Mucosa of descending colon (tissue), 3 donors: ENCODE results near the gene PRCC. TPM values are rescaled to one million over a fixed set of nuclear protein-coding genes. Genes with fewer than 3 reads are reported as not detected.
A peak's percentile ranks its signal among the peaks of the same experiment; 100 is the strongest.

Experiments used
- ATAC-seq: fragments of 200-7000 bp; cut with Tn5 transposase; one replicate; pipeline ENCODE4 v1.9.1; 2020; ENCODE audit warnings: mild to moderate bottlenecking, moderate library complexity
- DNase-seq, 3 donors: peaks; one replicate each; pipeline ENCODE4 v3.0.0-alpha.2; 2020
- H3K36me3 ChIP-seq: fragments of 200-600 bp; one replicate; pipeline ENCODE4 v1.8.0; 2021; ENCODE audit warnings: low read depth, mild to moderate bottlenecking
- H3K4me1 ChIP-seq: fragments of 200-600 bp; one replicate; pipeline ENCODE4 v1.8.0; 2021; ENCODE audit warnings: low read depth, mild to moderate bottlenecking
- H3K4me3 ChIP-seq: fragments of 200-600 bp; one replicate; pipeline ENCODE4 v1.8.0; 2021; ENCODE audit warnings: mild to moderate bottlenecking
- H3K9me3 ChIP-seq: fragments of 200-600 bp; one replicate; pipeline ENCODE4 v1.8.0; 2021; ENCODE audit warnings: mild to moderate bottlenecking
- CTCF ChIP-seq: fragments of 200-600 bp; IDR thresholded peaks from one replicate; pipeline ENCODE4 v1.8.0; 2022; ENCODE audit warnings: antibody characterized with exemption, mild to moderate bottlenecking
- intact Hi-C, 2 donors: fragments of 100-400 bp; cut with DNase I in 1 of 2; cut with micrococcal nuclease in 1 of 2; formaldehyde crosslinking; loops; one replicate each; pipeline versions ENCODE4 v1.11.0 to v1.11.1; 2022; cut with DNase I, micrococcal nuclease
- total RNA-seq, 3 donors: library from RNA; stranded (reverse); fragmentation: NEBNext Ultra II Directional in 2 of 3; extraction: Animal tissue kit (Norgen Biotek cat#: 25700) in 2 of 3; gene quantifications; one replicate each; pipeline versions ENCODE4 v1.2.1 to v1.2.4, GENCODE V29; 2021 to 2023
- donor health status: DM: no; HTN: no; CAD: no; lungs with moderate emphysema.
- donor health status: DM: no; HTN: no; CAD: no.
- donor health status: DM: no; HTN: yes; CAD: no.

Gene PRCC
- total RNA-seq, 3 donors from 2014 or later, result 55.0 to 66.1 (median 59.2) TPM

GRCh38 chr1:156727492-156727891 lies 39.8 kb upstream of the PRCC start:
- Histone ChIP-seq H3K4me3 (peak overlapping the region; percentile 60), H3K4me1 (peaks cover 41% of the 10 kb centered on the region), H3K9me3 (no peaks in the 10 kb centered on the region), H3K36me3 (no peaks in the 10 kb centered on the region)
- intact Hi-C loops, result loop anchor here in 1 of 2 donors (5.0 kb wide), 1 partner anchor 40 kb away; no protein-coding TSS in a partner anchor
- no peak for ATAC-seq
- no peak for DNase-seq
- no peak for TF ChIP-seq CTCF

GRCh38 chr1:156727926-156728598 lies 39.3 kb upstream of the PRCC start, which contains the start of gene METTL25B:
Gene METTL25B (plus strand): TSS chr1:156728469. CDS start chr1:156729105, 636 bp downstream.
- no peaks in the 10 kb centered on the region for H3K36me3 ChIP-seq
- ATAC-seq (peak; percentile 83), DNase-seq (peak; percentile 87 to 92 (median 90))
- H3K9me3 ChIP-seq, result no peaks in the 10 kb centered on the region
- intact Hi-C loops, result loop anchor here in 1 of 2 donors (5.0 kb wide), 1 partner anchor 41 kb away; no protein-coding TSS in a partner anchor
- no peak for TF ChIP-seq CTCF
- H3K4me3 ChIP-seq, result peak within 1 kb of the TSS; percentile 60
- H3K4me1 ChIP-seq, result peaks cover 41% of the 10 kb centered on the region

GRCh38 chr1:156728599-156729462 lies 38.5 kb upstream of the PRCC start, which contains the start of gene ISG20L2:
Gene ISG20L2 (minus strand): TSS chr1:156728766. CDS start chr1:156727652, 1,114 bp downstream.
- peak; percentile 93 for ATAC-seq
- intact Hi-C loops, result loop anchor here in 1 of 2 donors (5.0 kb wide), 1 partner anchor 42 kb away; no protein-coding TSS in a partner anchor
- H3K9me3 ChIP-seq, result no peaks in the 10 kb centered on the region
- H3K4me3 ChIP-seq, result peak within 1 kb of the TSS; percentile 60
- no peak for TF ChIP-seq CTCF
- peaks cover 41% of the 10 kb centered on the region for H3K4me1 ChIP-seq
- peak; percentile 95 to 99 (median 98) for DNase-seq
- H3K36me3 ChIP-seq, result no peaks in the 10 kb centered on the region

- ATAC-seq (no peak), DNase-seq (no peak)
- no peak for TF ChIP-seq CTCF
- Histone ChIP-seq H3K9me3 (no peaks in the 10 kb centered on the region), H3K36me3 (no peaks in the 10 kb centered on the region), H3K4me1 (peaks cover 5% of the 10 kb centered on the region), H3K4me3 (no peak overlapping the region)
- intact Hi-C loops, result no loop called here
These were observed 33.2 kb upstream of the PRCC start for GRCh38 chr1:156733989-156734584.

- no peaks in the 10 kb centered on the region for H3K36me3 ChIP-seq
- ATAC-seq (no peak), DNase-seq (peak in 1 of 3 donors; percentile 53)
- TF ChIP-seq CTCF, result no peak
- peaks cover 9% of the 10 kb centered on the region for H3K4me1 ChIP-seq
- no peaks in the 10 kb centered on the region for H3K9me3 ChIP-seq
- intact Hi-C loops, result no loop called here
- no peak overlapping the region for H3K4me3 ChIP-seq
These were observed 28.9 kb upstream of the PRCC start for GRCh38 chr1:156738407-156738806.
